Inflammatory macrophage treated with lipopolysaccharide for 4 hours (primary cell): ENCODE results near the gene MRPL2.
"Not testable (repeated sequence)": the region's sequence is repeated elsewhere in the genome, so short reads cannot be mapped to it uniquely, and the experiment has no call there.

Experiments used
- DNase-seq: peaks from one replicate; pipeline ENCODE4 v3.0.0-alpha.2; 2020

Gene MRPL2

DNA sequence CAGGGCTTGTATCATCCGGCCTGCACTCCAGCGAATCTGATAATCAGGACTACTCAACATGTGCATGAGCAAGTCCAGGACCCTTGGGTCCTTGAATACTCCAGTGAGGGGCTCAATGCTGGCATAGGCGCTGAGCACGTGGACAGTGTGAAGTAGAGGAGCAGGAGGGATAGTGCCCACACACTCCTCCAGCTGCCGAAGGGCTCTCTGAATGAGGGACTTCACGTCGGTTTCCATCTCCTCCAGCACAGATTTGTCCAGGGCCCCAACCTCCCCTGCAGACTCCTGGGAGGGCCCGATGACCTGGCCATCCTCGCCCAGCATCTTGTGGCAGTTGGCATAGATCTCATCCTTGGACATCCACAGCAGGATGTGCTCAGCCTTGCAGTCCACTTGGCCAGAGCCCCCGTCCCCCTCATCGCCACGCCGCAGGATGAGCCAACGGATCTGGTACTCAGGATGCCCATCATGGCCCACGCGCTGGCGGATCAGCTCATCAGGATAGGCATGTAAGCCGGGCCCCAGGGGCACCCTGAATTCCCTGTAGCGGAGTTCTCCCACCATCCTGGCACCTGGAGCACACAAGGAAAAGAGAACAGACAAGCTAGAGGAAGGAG is 6.9 kb downstream of the MRPL2 start:
- DNase-seq: no peak

- no peak for DNase-seq
Observed at GRCh38 chr6:43050981-43051380, 8.3 kb downstream of the MRPL2 start.

GRCh38 chr6:43047998-43048397 is 11.2 kb downstream of the MRPL2 start:
- no peak for DNase-seq

DNA sequence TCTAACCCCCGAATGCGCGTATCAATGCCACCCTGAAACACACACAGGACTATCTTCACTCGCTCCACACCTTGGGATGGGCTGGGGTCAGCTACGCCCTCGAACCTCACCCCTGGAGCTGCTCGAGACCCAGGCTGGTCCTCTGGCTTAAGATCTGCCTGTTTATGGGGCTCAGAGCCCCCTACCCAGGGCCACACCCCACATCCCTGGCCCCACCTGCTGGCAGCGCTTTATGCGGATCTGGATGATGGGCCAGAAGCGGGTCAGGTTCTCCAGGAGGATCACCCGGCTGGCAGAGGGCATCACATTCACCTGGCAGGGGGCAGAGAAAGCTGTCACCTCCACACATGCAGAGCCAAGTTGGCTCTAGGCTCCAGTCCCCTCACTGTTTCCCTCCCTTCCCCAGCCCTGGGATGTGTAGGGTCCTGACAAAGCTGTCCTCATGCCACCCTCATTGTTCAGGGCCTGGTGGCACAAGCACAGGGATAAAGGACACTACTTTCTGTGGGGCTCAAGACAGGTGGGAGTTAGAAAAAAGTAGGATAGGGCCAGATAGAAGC is 13.8 kb downstream of the MRPL2 start:
- DNase-seq: no peak

- DNase-seq: no peak
Observed at GRCh38 chr6:43043310-43043709, 15.9 kb downstream of the MRPL2 start.

- not testable (repeated sequence) for DNase-seq
Observed at GRCh38 chr6:43041475-43041874, 17.8 kb downstream of the MRPL2 start.

GRCh38 chr6:43040542-43041257 is 18.5 kb downstream of the MRPL2 start:
- no peak for DNase-seq

- DNase-seq: no peak
Observed at GRCh38 chr6:43038727-43039126, 20.5 kb downstream of the MRPL2 start.

- DNase-seq: no peak
Observed at GRCh38 chr6:43037706-43038105, 21.5 kb downstream of the MRPL2 start.

DNA sequence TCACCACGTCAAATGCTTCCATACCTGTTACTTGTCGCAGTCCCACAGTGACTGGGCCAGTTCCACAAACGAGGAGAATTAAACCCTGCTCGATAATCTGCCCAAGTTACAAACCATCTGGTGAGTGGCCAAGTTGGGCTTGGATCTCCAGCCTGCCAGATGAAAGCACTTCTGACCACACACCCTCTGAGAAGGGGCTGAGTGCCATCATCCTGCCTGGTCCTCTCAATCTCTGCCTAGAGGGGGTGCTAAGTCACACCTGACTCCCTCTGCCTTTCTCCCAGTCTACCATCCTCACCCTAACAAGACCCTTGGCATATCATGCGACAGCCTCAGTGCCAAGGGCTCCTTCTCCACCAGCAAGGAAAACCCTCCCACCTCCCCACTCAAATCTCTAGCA is 22.0 kb downstream of the MRPL2 start:
- no peak for DNase-seq

GRCh38 chr6:43036712-43037111 is 22.5 kb downstream of the MRPL2 start:
- no peak for DNase-seq

DNA sequence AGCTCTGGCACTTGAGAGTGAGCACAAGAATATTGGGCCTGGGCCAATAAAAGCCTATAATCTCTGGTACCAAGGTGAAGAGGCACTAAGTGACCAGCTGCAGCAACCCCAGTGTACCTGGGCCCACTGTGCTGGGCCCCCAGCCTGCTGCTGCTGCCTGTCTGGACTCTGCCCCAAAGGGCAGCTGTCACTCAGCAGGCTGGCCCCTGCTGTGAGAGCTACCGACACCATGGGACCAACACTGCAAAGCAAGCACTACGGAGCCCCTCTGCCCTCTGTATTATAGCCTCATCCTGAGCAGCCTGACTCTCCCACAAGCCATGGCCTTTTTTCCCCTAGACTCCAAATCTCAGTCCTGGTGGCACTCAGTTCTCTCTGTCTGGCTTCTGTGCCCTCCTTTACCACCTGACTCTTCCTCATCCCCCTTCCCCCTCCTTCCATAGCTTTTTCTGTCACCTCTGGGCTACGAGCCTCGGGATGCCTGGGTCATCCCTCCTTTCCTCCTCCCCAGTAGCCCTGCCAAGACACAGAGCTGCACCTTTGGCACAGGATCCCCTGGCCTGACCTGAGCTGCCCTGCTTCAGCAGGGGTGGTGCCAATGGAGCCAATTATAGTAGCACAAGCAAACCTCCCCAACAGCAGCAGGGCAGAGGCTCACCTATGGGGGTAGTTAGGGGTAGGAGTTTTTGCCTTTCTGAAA is 23.6 kb downstream of the MRPL2 start:
- DNase-seq: no peak

DNA sequence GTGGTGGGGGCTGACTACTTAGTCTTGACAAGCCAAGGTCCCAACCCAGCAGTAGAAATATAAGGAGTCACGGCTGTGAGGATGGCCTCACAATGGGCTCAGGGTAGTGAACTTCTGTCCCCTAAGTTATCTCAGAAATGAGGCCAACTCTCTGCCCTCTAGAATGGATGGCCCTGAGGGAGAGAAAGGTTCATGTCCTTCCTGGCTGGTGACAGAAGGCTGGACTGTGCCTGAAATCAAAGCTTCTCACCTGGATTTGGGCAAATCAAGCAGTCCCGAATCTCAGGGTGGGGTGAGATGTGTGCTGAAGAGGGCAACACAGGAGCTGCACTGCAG is 25.1 kb downstream of the MRPL2 start:
- no peak for DNase-seq

DNA sequence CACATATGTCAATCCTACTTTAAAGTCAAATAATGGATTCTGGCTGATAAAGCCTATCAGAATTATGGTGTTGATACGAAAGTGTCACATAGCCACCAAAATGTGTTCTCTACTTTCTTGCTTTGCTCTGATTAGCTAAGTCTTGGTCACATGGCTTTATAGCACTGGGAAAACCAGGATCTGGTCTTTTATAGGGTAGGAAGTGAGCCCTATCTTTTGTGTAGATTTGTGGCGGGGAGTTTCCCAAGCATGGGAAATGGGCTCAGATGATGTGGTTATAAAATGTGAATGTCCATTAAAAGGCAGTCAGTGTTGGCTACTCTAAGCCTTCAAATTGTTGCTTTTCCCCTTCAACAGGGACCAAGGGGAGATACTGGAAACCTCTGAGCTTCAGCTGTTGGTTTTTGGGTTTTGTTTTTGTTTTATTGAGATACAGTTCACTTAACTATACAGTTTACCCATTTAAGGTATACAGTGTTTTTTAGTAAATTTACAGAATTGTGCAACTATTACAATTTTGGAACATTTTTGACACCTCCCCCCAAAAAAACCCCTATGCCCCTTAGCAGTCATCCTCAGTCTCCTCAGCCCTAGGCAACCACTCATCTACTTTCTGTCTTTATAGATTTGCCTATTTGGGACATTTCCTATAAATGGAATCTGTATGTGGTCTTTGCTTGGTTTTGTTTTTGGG is 25.6 kb downstream of the MRPL2 start:
- peak; percentile 32 for DNase-seq

DNA sequence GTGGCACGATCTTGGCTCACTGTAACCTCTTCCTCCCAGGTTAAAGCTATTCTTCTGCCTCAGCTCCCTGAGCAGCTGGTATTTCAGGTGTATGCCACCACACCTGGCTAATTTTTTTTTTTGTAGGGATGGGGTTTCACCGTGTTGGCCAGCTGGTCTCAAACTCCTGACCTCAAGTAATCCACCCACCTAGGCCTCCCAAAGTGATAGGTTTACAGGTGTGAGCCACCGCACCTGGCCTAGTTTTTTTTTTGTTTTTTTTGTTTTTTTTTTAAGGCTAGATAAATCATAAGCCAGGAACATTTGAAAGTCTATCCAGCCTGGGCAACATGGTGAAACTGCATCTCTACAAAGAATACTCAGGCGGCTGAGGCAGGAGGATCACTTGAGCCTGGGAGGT is 26.9 kb downstream of the MRPL2 start:
- no peak for DNase-seq

GRCh38 chr6:43029120-43029519 is 30.1 kb downstream of the MRPL2 start:
- DNase-seq: no peak

DNA sequence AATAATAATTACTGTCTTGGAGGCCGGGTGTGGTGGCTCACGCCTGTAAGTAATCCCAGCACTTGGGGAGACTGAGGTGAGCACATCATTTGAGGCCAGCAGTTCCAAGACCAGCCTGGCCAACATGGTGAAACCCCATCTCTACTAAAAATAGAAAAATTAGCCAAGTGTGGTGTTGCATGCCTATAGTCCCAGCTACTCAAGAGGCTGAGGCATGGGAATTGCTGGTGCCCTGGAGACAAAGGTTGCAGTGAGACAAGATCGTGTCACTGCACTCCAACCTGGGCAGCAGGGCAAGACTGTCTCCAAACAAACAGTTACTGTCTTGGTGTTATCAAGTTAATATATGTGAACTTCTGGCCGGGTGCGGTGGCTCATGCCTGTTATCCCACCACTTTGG is 32.9 kb downstream of the MRPL2 start:
- DNase-seq: no peak

GRCh38 chr6:43024436-43024835 is 34.8 kb downstream of the MRPL2 start:
- no peak for DNase-seq

DNA sequence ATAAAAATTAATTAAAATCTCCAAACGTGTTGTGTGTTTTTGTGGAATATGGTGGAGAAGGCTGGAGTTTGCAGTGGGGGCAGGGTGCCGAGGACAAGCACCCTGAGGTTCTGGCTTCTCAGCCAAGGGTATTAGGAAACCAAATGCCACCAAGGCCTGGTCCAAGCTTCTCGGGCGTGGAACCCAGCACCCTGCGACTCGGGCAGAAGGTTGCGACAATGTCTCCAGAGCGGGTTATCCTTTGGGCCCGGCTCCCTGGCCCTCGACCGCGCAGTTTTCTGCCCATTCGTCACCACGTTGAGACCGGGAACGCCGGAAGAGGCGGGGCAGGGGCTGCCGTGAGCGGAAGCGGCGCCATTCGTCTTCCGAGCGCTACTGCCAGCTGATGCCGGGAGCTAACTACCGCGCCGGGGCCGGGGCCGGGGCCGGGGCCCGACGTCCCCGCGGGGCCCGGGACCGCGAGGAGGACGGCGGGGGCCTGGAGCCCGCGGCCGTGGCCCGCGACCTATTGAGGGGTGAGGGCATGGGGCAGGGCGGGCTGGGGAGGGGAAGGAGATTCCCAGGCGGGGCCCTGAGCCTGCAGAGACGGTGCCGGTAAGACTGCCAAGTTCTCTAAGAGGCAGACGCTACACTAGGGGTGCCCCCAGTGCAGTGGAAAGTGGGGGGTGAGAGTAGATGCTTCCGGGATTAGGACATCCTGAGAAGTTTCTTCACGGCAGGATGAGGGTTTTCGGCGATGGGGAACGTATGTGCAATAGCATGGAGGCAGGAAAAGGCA is 37.8 kb downstream of the MRPL2 start, which contains the start of gene RRP36:
RRP36 (plus strand) TSS at position 354 of the 778 bp plus-strand sequence; CDS start at position 386, 32 bp downstream.
- peak; percentile 77 for DNase-seq

- no peak for DNase-seq
Observed at GRCh38 chr6:43020847-43021246, 38.4 kb downstream of the MRPL2 start.

DNA sequence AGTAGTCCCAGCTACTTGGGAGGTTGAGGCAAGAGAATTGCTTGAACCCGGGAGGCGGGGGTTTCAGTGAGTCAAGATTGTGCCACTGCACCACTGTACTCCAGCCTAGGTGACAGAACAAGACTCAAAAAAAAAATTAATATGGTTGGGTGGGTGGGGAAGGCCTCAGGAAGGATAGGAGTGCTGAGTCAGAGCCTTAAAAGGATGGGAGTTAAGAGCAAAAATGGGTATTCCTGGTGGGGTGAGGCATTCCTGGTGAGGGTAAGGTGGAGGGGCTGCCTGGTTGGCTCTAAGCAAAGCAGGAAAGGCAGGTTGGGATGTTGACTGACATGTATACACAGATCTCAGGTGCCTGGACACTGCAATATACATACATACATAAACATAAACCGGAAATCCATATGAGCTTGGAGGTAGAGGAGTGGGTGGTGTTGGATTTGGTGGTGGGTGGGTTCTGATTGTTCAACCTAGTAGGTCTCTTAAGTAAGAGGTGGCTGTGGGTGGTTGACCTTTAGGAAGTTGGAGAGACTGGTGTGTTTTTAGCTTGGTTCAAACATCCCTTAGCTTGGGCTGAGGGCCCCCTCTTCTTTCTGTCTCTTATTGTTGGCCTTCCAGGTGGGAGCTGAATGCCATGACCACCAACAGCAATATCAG is 39.1 kb downstream of the MRPL2 start:
- no peak for DNase-seq

DNA sequence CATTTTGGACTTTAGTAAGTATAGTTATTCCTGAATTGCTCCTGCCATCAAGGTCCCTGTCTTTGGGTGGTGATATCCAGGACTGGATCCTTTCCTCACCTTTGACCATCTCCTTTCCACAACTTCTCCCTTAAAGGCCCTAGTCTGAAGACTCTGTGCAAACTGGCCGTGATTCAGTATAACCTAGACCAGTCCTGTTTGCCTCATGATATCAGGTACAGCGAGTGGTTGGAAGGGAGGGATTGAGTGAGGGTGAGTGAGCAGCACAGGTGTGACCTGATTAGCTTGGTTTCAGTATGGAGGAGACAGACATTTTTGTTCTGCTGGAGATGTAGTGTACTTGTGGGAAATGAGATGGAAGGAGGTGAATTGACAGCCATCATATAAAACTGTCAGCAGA is 40.1 kb downstream of the MRPL2 start:
- no peak for DNase-seq
